ENCODE results near the gene DPYSL5.

GRCh38 chr2:26854283-26854827 is 6.4 kb downstream of the DPYSL5 start:
- no peak for TF ChIP-seq MAX (IDR thresholded peaks at IDR 0.05; ENCODE audit: low read depth, low read length)
- no peak for TF ChIP-seq BACH1 (IDR thresholded peaks at IDR 0.05; ENCODE audit: borderline replicate concordance)
- no peak for TF ChIP-seq CTCF (IDR thresholded peaks at IDR 0.05 in 2 of 3, conservative IDR thresholded peaks at IDR 0.05 in 1 of 3; ENCODE audit: control insufficient read depth in 2 of 3, extremely low read depth in 1 of 3, insufficient read depth in 1 of 3, low read depth in 3 of 3, low read length in 3 of 3)
- TF ChIP-seq NR2F1 (conservative IDR thresholded peaks at IDR 0.05) = no peak
- no peak for TF ChIP-seq BCL3 (IDR thresholded peaks at IDR 0.05; ENCODE audit: borderline replicate concordance, insufficient read depth, low read depth, low read length, poor library complexity, severe bottlenecking)
- TF ChIP-seq ATF3 (IDR thresholded peaks at IDR 0.05; ENCODE audit: borderline replicate concordance, extremely low read depth, low read depth, low read length) = no peak
- no peak for TF ChIP-seq REST (IDR thresholded peaks at IDR 0.05; ENCODE audit: low read depth, low read length)

Measured in GM12878 (cell line).